Smooth muscle cell (in vitro differentiated cells): ENCODE measurements around the gene ROR2. TPM values are rescaled to one million over a fixed set of nuclear protein-coding genes. Genes with fewer than 3 reads are reported as not detected.

Experiments
- DNase-seq: peaks from one replicate; lab custom pipeline; 2025; ENCODE audit not compliant: unreplicated experiment; lab: John Stamatoyannopoulos, UW
- H2AFZ ChIP-seq: fragments of 200-600 bp; sonication (generic); 2 replicates; pipeline ENCODE4 v1.6.0; 2016; ENCODE audit warnings: antibody characterized with exemption, low read depth, mild to moderate bottlenecking
- H3F3A ChIP-seq: fragments of 200-600 bp; sonication (generic); 2 replicates; pipeline ENCODE4 v1.6.0; 2017; ENCODE audit warnings: antibody characterized with exemption, low read depth
- H3K27ac ChIP-seq: fragments of 200-600 bp; sonication (generic); 2 replicates; pipeline ENCODE4 v1.5.1; 2016; ENCODE audit warnings: low read depth, mild to moderate bottlenecking
- H3K27me3 ChIP-seq: fragments of 200-600 bp; sonication (generic); 2 replicates; pipeline ENCODE4 v1.6.1; 2016; ENCODE audit warnings: low read depth, mild to moderate bottlenecking
- H3K36me3 ChIP-seq: fragments of 200-600 bp; sonication (generic); 2 replicates; pipeline ENCODE4 v1.5.1; 2016; ENCODE audit warnings: low read depth
- H3K4me1 ChIP-seq: fragments of 200-600 bp; sonication (generic); 2 replicates; pipeline ENCODE4 v1.5.1; 2016; ENCODE audit warnings: low read depth
- H3K4me2 ChIP-seq: fragments of 200-600 bp; sonication (generic); 2 replicates; pipeline ENCODE4 v1.6.0; 2016; ENCODE audit warnings: mild to moderate bottlenecking
- H3K4me3 ChIP-seq: fragments of 200-600 bp; sonication (generic); 2 replicates; pipeline ENCODE4 v1.5.1; 2016; ENCODE audit warnings: mild to moderate bottlenecking
- H3K79me2 ChIP-seq: fragments of 200-600 bp; sonication (generic); 2 replicates; pipeline ENCODE4 v1.6.0; 2016; ENCODE audit warnings: low read depth, mild to moderate bottlenecking
- H3K9ac ChIP-seq: fragments of 200-600 bp; sonication (generic); 2 replicates; pipeline ENCODE4 v1.6.0; 2016; ENCODE audit warnings: low read depth
- H3K9me3 ChIP-seq: fragments of 200-600 bp; sonication (generic); replicated peaks from 2 replicates; pipeline ENCODE4 v1.5.1; 2016; ENCODE audit warnings: low read depth
- H4K20me1 ChIP-seq: fragments of 200-600 bp; sonication (generic); 2 replicates; pipeline ENCODE4 v1.6.0; 2016; ENCODE audit warnings: low read depth
- WGBS: methylation state at CpG from one replicate; pipeline ENCODE4 v1.1.7; 2016; ENCODE audit warnings: low lambda C conversion rate; 5-methylcytosine and 5-hydroxymethylcytosine counted together
- polyA plus RNA-seq: library from polyadenylated mRNA; unstranded; fragments of >200 nt; fragmentation: Nextera tagmentation; extraction: Ambion mirVana; gene quantifications from 2 replicates; pipeline ENCODE4 v1.2.1, GENCODE V29; 2016
- total RNA-seq: library from RNA; depleted of rRNA; stranded (reverse); fragments of >200 nt; gene quantifications from 2 replicates; pipeline ENCODE4 v1.2.3, GENCODE V29; 2014
- TF ChIP-seq, protein P1 (sequence below): fragments of 200-600 bp; sonication (generic); IDR thresholded peaks from 2 replicates; pipeline ENCODE4 v1.5.1; 2017; ENCODE audit warnings: borderline replicate concordance, mild to moderate bottlenecking, antibody characterized with exemption; ENCODE audit not compliant: insufficient read depth, poor library complexity, severe bottlenecking

The ROR2 gene
- total and polyA plus RNA-seq, 2 experiments from 2014 or later, result 16.7 to 21.7 TPM

GRCh38 chr9:91840882-91841281 lies 109.1 kb downstream of the ROR2 start:
- no peaks in the 10 kb centered on the region for H3K27me3 ChIP-seq
- H3K9ac ChIP-seq, result no peak overlapping the region
- H3K27ac ChIP-seq, result no peak overlapping the region
- peaks cover 24% of the 10 kb centered on the region for H3K79me2 ChIP-seq
- H4K20me1 ChIP-seq, result peaks cover 56% of the 10 kb centered on the region
- no peak overlapping the region for H3K4me3 ChIP-seq
- DNase-seq, result no peak
- no peaks in the 10 kb centered on the region for H3F3A ChIP-seq
- TF ChIP-seq, protein P1, sequence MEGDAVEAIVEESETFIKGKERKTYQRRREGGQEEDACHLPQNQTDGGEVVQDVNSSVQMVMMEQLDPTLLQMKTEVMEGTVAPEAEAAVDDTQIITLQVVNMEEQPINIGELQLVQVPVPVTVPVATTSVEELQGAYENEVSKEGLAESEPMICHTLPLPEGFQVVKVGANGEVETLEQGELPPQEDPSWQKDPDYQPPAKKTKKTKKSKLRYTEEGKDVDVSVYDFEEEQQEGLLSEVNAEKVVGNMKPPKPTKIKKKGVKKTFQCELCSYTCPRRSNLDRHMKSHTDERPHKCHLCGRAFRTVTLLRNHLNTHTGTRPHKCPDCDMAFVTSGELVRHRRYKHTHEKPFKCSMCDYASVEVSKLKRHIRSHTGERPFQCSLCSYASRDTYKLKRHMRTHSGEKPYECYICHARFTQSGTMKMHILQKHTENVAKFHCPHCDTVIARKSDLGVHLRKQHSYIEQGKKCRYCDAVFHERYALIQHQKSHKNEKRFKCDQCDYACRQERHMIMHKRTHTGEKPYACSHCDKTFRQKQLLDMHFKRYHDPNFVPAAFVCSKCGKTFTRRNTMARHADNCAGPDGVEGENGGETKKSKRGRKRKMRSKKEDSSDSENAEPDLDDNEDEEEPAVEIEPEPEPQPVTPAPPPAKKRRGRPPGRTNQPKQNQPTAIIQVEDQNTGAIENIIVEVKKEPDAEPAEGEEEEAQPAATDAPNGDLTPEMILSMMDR, result no peak
- no peaks in the 10 kb centered on the region for H3K36me3 ChIP-seq
- H3K4me2 ChIP-seq, result no peak overlapping the region
- H3K4me1 ChIP-seq, result peaks cover 33% of the 10 kb centered on the region
- H3K9me3 ChIP-seq, result no peaks in the 10 kb centered on the region
- WGBS, result 95% methylated on average over 6 of the region's 6 CpGs
- H2AFZ ChIP-seq, result no peak overlapping the region

GRCh38 chr9:91840469-91840868 lies 109.6 kb downstream of the ROR2 start:
- H3K27me3 ChIP-seq, result no peaks in the 10 kb centered on the region
- no peak for DNase-seq
- no peak overlapping the region for H3K9ac ChIP-seq
- H3K4me1 ChIP-seq, result peaks cover 33% of the 10 kb centered on the region
- H3K36me3 ChIP-seq, result no peaks in the 10 kb centered on the region
- no peak overlapping the region for H3K4me2 ChIP-seq
- peaks cover 24% of the 10 kb centered on the region for H3K79me2 ChIP-seq
- H3F3A ChIP-seq, result no peaks in the 10 kb centered on the region
- no peak overlapping the region for H3K4me3 ChIP-seq
- no peak overlapping the region for H3K27ac ChIP-seq
- no peaks in the 10 kb centered on the region for H3K9me3 ChIP-seq
- H4K20me1 ChIP-seq, result peaks cover 59% of the 10 kb centered on the region
- WGBS, result 96% methylated on average over 8 of the region's 8 CpGs
- TF ChIP-seq, protein P1, result no peak
- no peak overlapping the region for H2AFZ ChIP-seq

- 94% methylated on average over 14 of the region's 14 CpGs for WGBS
- Histone ChIP-seq H3K36me3 (no peaks in the 10 kb centered on the region), H3K27ac (no peak overlapping the region), H3F3A (no peaks in the 10 kb centered on the region), H3K9ac (no peak overlapping the region), H3K4me2 (no peak overlapping the region), H3K4me3 (no peak overlapping the region), H3K4me1 (peaks cover 37% of the 10 kb centered on the region), H3K27me3 (no peaks in the 10 kb centered on the region), H2AFZ (no peak overlapping the region), H4K20me1 (peaks cover 61% of the 10 kb centered on the region), H3K79me2 (peaks cover 24% of the 10 kb centered on the region), H3K9me3 (no peaks in the 10 kb centered on the region)
- no peak for DNase-seq
- TF ChIP-seq, protein P1, result no peak
Observed at GRCh38 chr9:91839926-91840465, 110.0 kb downstream of the ROR2 start.

DNA sequence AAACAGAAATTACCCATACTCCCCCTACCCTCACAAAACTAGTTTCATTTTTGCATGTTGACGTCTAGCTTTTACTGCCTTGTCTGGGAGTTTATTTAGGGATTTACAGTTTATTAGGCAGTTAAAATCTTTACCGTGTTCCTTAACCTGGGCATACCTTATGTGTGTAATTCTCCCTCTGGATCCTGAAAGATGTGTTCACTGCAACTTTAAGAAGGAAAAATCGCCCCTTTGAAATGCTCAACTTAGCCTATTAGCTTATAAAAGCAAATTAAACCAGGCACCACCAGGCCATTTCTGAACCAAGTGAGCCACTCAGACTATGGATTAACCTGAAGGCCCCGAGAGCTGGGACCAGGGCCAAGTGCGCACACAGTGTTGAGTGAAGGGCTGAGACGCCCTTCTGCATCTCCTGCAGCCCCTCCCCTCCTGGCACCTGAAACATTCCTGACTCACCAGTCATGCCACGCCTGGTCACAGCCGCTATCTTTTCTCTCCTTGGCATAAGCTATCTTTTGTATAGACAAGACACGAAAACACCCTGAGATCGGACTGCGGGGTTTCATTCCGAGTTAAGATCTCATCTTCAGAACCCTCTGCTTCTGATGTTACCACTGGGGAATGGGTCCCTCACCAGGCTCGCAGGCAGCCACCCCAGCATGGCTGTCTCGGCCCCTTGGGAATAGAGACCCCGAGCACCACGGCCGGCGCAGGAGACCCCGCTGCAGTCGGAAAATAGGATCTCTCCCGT lies 111.9 kb downstream of the ROR2 start:
- H3K4me3 ChIP-seq, result peak overlapping the region; percentile 32

More for the DNA sequence above, 111.9 kb downstream of the ROR2 start:
- Histone ChIP-seq H4K20me1 (peaks cover 63% of the 10 kb centered on the region), H2AFZ (no peak overlapping the region), H3K27ac (no peak overlapping the region), H3K4me1 (peaks cover 39% of the 10 kb centered on the region), H3K36me3 (no peaks in the 10 kb centered on the region), H3K9ac (no peak overlapping the region), H3K79me2 (peaks cover 24% of the 10 kb centered on the region), H3K27me3 (no peaks in the 10 kb centered on the region), H3K9me3 (no peaks in the 10 kb centered on the region), H3K4me2 (peak overlapping the region; percentile 51), H3F3A (no peaks in the 10 kb centered on the region)
- WGBS, result 75% methylated on average over 21 of the region's 21 CpGs
- no peak for DNase-seq
- TF ChIP-seq, protein P1, result no peak
